Ascending aorta (tissue), 2 donors: ENCODE data around the gene CSRNP3. TPM values are rescaled to one million over a fixed set of nuclear protein-coding genes. Genes with fewer than 3 reads are reported as not detected.

ENCODE experiments used
- DNase-seq, 2 donors: peaks; one replicate each; pipeline ENCODE4 v3.0.0-alpha.2; 2019; ENCODE audit warnings: low spot score in 2 of 2
- H3K27ac ChIP-seq, 2 donors: fragments of 200-600 bp; sonication (generic); one replicate each; pipeline ENCODE4 v1.5.1; 2016 to 2017; ENCODE audit warnings: mild to moderate bottlenecking in 1 of 2
- H3K27me3 ChIP-seq: fragments of 200-600 bp; sonication (generic); one replicate; pipeline ENCODE4 v1.5.1; 2017
- H3K36me3 ChIP-seq, 2 donors: fragments of 200-600 bp; sonication (generic); one replicate each; pipeline ENCODE4 v1.5.1; 2016
- H3K4me1 ChIP-seq, 2 donors: fragments of 200-600 bp; sonication (generic); one replicate each; pipeline ENCODE4 v1.5.1; 2016 to 2017; ENCODE audit warnings: mild to moderate bottlenecking in 1 of 2
- H3K4me3 ChIP-seq, 2 donors: fragments of 200-600 bp; sonication (generic); one replicate each; pipeline ENCODE4 v1.5.1; 2016 to 2017; ENCODE audit warnings: mild to moderate bottlenecking in 1 of 2
- H3K9me3 ChIP-seq, 2 donors: fragments of 200-600 bp; sonication (generic); one replicate each; pipeline ENCODE4 v1.5.1; 2016
- CTCF ChIP-seq, 3 experiments: fragments of 200-600 bp in 2 of 3; fragments of 450-650 bp in 1 of 3; sonication (generic) in 2 of 3; IDR thresholded peaks; one replicate each; pipeline ENCODE4 v1.5.1; 2016 to 2019; ENCODE audit warnings: antibody characterized with exemption in 3 of 3, mild to moderate bottlenecking in 1 of 3, moderate library complexity in 1 of 3
- intact Hi-C: fragments of 100-400 bp; cut with DNase I; formaldehyde crosslinking; loops from one replicate; pipeline ENCODE4 v1.15.1; 2023
- total RNA-seq: library from RNA; depleted of rRNA; stranded (reverse); fragments of >200 nt; gene quantifications from one replicate; pipeline ENCODE4 v1.1.0, GENCODE V29; 2016

Gene CSRNP3
- total RNA-seq, 1 donor from 2014 or later, result 2.8 TPM

- TF ChIP-seq CTCF (IDR thresholded peaks at IDR 0.05), result no peak
- H3K36me3 ChIP-seq, result no peaks in the 10 kb centered on the region
- no peaks in the 10 kb centered on the region for H3K9me3 ChIP-seq
- H3K4me3 ChIP-seq, result no peak overlapping the region
- intact Hi-C loops, result no loop called here
- no peak for DNase-seq
- no peaks in the 10 kb centered on the region for H3K27me3 ChIP-seq
- peaks cover 0 to 2% of the 10 kb centered on the region in 2 donors for H3K4me1 ChIP-seq
- H3K27ac ChIP-seq, result no peak overlapping the region
Measured at GRCh38 chr2:165701147-165701546, 231.6 kb downstream of the CSRNP3 start.

DNA sequence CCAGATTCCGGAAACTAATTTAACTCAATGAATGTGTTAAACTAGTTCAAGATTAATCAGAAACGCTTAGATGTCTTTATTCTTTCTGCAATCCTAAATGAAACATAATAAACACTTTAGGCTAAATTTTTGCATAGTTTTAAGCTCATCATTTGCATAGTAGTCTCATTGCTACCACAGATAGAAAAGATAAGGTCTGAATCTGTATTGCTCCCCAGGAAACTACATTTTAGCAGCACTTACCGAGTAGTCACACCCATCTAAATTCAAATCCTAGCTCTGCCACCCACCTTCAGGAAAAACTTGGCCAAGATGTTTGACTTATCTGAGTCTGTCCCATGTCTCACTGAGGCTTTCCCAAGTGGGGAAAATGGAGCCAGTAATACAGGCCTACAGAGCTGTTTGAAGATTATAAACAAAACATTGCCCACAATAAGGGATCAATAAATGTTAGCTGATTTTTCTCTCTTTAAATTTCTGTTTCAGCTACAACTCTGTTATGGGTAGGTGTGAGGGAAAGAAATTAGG lies 237.5 kb downstream of the CSRNP3 start:
- DNase-seq, result no peak
- Histone ChIP-seq H3K4me3 (no peak overlapping the region), H3K27me3 (no peaks in the 10 kb centered on the region), H3K9me3 (no peaks in the 10 kb centered on the region), H3K27ac (no peak overlapping the region), H3K36me3 (no peaks in the 10 kb centered on the region), H3K4me1 (no peaks in the 10 kb centered on the region)
- intact Hi-C loops, result no loop called here
- TF ChIP-seq CTCF (IDR thresholded peaks at IDR 0.05), result no peak

DNA sequence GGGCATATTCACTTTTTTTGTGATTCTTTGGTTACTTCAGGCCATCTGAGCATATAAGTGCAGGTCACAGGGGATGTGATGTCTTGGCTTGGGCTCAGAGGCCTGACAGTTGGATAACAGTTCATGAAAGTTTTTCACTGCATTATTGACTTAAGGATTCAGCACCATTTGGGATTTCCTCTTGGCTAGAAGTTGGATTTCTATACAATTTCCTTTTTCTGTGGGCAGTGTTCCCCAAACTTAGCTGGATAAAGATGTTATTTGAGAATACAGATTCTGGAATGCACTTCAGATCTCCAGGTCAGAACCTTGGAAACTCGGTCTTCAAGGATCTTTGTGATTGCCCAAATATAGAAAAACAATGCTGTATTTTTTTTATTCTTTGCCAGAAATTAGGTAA lies 246.6 kb downstream of the CSRNP3 start:
- no peak for DNase-seq
- no peaks in the 10 kb centered on the region for H3K9me3 ChIP-seq
- intact Hi-C loops, result no loop called here
- H3K27me3 ChIP-seq, result no peaks in the 10 kb centered on the region
- H3K27ac ChIP-seq, result no peak overlapping the region
- no peaks in the 10 kb centered on the region for H3K36me3 ChIP-seq
- H3K4me1 ChIP-seq, result no peaks in the 10 kb centered on the region
- no peak overlapping the region for H3K4me3 ChIP-seq
- TF ChIP-seq CTCF (IDR thresholded peaks at IDR 0.05), result no peak

GRCh38 chr2:165718610-165719210 lies 249.2 kb downstream of the CSRNP3 start:
- Histone ChIP-seq H3K36me3 (no peaks in the 10 kb centered on the region), H3K27ac (no peak overlapping the region), H3K4me3 (no peak overlapping the region), H3K9me3 (no peaks in the 10 kb centered on the region), H3K4me1 (no peaks in the 10 kb centered on the region), H3K27me3 (no peaks in the 10 kb centered on the region)
- intact Hi-C loops, result no loop called here
- no peak for TF ChIP-seq CTCF (IDR thresholded peaks at IDR 0.05)
- DNase-seq, result no peak

DNA sequence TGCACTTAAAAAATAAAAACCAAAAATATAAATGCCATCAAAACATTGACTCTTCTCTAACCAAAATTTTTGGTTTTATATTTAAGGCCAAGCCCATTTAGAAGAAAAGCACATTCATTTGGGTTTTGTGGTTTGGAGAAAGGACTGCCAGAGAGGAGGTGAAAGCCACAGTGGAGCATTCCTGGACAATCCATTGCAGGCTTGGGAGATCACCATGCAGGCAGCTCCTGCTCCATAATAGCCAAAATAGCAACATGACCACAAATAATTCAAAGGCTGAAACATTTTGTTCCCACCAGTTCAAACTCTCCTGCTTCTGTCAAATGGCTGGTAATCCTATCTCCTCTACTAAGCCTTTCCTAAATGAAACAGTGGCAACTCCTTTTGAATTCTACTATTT lies 251.0 kb downstream of the CSRNP3 start:
- DNase-seq, result no peak
- intact Hi-C loops, result no loop called here
- Histone ChIP-seq H3K36me3 (no peaks in the 10 kb centered on the region), H3K27me3 (no peaks in the 10 kb centered on the region), H3K9me3 (no peaks in the 10 kb centered on the region), H3K4me3 (no peak overlapping the region), H3K27ac (no peak overlapping the region), H3K4me1 (no peaks in the 10 kb centered on the region)
- TF ChIP-seq CTCF (IDR thresholded peaks at IDR 0.05), result no peak

DNA sequence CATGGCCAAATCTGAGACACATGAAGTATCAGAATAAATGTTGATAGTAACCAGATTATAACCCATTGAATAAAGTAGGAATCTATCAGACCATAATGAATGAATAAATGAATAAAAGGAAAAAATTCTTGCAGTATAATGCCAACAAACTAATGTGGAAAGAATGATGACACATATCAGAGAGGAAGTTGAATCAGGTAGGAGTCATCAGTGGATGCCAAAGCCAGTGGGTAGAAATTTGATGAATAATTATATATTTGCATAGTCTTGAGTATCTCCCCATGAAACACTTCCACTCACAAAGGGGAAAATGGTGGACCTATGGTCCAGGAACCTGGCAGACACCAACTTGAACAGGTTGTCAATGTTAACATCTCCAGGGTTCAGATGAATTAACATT lies 255.9 kb downstream of the CSRNP3 start:
- intact Hi-C loops, result no loop called here
- H3K4me3 ChIP-seq, result no peak overlapping the region
- H3K36me3 ChIP-seq, result no peaks in the 10 kb centered on the region
- no peak for TF ChIP-seq CTCF (IDR thresholded peaks at IDR 0.05)
- H3K4me1 ChIP-seq, result no peaks in the 10 kb centered on the region
- H3K9me3 ChIP-seq, result no peaks in the 10 kb centered on the region
- H3K27ac ChIP-seq, result no peak overlapping the region
- no peak for DNase-seq
- no peaks in the 10 kb centered on the region for H3K27me3 ChIP-seq
